NCI-H510A (cell line): ENCODE data around the gene CEP83.
"Not testable (repeated sequence)": the region's sequence is repeated elsewhere in the genome, so short reads cannot be mapped to it uniquely, and the experiment has no call there.

Source experiments
- DNase-seq: peaks from one replicate; lab custom pipeline; 2025; lab: John Stamatoyannopoulos, UW

Gene CEP83

DNA sequence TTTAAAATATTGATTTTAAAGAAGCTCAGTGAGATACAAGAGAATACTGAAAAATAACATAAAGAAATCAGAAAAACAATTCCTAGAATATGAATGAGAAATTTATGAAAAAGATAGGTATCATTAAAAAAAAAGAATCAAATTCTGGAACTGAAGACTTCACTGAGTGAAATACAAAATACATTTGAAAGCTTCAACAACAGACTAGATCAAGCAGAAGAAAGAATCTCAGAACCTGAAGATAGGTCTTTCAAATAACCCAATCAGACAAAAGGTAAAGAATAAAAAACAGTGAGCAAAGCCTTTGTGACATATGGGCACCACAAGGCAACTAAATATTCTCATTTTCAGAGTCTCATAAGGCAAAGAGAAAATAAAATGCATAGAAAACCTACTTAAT is 29.4 kb downstream of the CEP83 start:
- no peak for DNase-seq

DNA sequence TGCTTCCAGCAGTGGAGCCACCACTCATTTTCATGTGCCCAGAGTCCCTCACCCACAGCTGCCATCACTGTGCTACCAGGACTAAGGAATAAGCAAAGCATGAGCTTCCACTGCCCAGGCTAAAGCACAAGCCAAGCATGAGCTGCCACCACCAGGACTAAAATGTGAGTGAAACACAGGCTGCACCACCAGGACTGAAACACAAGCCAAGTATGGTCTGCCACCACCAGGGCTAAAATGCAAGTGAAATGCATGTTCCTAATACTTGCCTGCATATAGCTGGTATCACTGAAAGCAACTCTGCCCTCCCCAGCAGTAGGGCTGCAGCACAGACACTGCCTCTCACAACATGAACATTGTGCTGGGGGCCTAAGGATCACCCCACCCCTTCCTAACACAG is 30.0 kb downstream of the CEP83 start:
- no peak for DNase-seq

- DNase-seq: no peak
Measured at GRCh38 chr12:94429191-94429590, 30.5 kb downstream of the CEP83 start.

- DNase-seq: no peak
Measured at GRCh38 chr12:94427501-94428381, 31.9 kb downstream of the CEP83 start.

GRCh38 chr12:94426049-94426448 is 33.6 kb downstream of the CEP83 start:
- DNase-seq: no peak

- not testable (repeated sequence) for DNase-seq
Measured at GRCh38 chr12:94424830-94425229, 34.8 kb downstream of the CEP83 start.

DNA sequence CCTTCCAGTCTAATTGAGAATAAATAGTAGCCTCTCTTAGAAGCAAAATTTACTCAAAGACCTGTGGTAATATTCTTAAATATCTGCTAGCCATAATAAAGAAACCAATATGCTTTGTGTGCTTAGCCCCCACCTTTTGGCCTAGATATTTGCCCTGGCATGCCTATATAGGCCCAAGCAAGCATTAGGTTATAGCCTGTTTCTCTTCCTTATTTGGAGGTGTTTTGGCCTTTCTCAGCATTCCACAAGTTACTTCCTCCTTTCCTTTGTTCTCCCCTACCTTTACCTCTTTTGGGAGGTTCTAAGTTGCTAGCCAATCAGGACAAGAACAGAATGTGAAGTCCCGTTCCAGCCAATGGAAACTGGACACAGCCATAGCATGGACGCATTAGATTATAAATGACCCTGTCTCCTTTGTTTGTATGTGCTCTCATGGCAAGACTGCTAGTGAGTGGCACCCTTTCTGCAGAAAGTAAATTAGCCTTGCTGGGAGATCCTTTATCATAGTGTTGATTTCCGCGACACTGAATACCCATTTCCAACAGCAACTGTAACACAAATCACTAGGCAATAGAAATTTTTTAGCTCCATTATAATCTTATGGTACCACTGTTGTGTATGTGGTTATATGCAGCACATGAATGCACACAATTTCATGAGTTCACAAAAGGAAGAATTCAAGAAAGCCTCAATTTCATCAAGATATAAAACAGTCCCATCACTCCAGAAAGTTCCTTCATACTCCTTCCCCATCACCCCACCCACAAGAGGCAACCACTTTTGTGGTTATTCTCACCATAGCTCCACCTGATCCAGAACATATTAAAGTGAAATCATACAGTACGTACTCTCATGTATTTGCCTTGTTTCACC is 37.6 kb downstream of the CEP83 start:
- DNase-seq: no peak

DNA sequence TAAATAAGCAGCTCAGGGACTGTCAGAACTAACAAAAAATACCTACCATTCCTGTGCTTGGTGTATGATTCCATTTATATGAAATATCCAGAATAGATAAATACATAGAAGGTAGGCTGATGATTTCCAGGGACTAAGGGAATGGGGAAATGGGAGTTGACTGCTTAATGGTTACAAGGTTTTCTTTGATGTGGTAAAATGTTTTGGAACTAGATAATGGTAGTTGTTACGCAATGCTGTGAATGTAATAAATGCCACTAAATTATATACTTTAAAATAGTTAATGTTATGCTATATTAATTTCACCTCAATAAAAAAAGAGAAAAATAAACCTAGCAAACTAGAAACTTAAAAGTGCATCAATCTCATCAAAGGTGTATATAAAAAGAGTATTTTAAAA is 41.1 kb downstream of the CEP83 start:
- no peak for DNase-seq

DNA sequence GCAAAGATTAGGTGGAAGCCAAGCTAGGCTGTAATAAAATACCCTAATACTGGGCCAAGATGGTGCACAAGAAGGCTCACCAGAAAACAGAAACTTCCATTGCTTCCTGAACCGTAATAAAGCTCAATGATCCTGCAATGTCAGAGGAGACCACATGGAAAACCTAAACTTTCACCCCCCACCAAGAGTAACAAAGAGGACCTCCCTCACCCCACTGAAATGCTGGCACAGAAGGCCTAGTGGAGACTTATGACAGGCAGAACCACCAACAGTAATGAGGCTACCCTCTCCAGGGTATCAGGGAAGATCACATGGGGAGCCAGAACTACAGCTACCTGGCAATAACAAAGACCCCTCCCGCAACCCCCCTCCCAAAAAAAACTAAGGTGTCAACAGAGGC is 43.1 kb downstream of the CEP83 start:
- no peak for DNase-seq

DNA sequence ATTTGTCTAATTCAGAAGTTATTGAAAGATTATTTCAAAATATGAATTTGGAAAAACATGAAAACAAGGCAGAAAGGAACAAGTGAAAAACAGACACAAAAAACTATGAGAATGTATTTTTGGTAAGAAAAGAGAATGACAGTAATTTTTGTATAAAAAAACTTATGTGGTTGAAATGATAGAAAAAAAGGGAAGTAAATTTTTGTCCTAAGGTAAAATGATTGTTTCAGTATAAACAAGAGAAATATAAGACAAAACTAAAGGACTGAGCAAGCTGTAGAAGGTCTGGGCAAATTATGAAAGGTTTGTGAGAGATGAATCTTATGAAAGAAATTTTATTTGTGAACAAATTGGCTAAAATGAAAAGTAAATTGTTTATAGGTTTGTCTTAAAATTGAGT is 44.6 kb downstream of the CEP83 start:
- no peak for DNase-seq

DNA sequence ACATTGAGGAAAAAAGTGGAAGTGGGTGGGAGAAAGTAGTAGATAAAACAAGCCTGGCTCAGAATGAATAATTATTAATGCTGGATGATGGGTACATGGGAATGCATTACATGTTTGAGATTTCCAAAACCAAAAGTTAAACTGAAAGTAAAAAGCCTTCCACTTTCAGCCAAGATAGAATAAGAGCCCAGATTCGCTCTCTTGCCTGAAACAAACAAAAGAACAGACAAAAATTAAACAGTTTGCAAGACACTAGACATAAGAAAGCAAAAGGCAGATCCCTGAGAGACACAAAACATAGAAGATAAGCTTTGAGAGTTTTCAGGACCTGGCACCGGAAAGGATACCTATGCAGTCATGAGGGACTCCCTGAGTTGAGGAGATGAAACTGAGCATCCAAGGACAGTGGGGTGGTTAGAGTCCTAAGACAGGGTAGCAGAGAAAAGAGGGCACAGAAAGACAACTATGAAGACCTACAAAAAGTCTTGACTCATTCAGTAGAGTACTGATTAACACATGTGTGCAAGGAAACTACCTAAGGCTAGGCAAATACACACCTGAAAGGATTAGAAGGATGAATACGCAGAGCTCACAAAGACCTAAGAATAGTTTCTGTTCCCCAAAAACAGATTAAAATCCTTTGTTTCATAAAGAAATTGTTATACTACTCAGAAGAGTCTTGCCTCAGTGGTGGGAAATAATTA is 54.1 kb downstream of the CEP83 start:
- DNase-seq: no peak

DNA sequence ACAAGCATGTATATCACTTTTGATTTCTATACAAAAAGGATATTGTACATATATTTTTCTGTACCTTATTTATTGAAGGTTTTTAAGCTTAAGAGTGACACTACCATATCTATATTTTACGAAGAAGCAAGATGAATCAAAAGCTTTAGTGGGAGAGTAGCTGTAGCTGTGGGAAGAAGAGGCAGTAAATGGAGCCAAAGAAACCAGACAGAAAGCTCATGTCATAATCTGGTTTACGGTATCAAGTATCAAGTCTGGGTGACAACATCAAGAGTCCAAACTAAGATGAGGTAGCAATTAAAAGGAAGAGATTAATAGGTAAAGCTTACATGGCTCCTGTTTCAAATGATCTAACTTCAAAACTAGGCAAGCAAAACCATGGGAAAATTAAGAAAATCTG is 54.8 kb downstream of the CEP83 start:
- DNase-seq: no peak

GRCh38 chr12:94401326-94401725 is 58.3 kb downstream of the CEP83 start:
- DNase-seq: no peak

- not testable (repeated sequence) for DNase-seq
Measured at GRCh38 chr12:94398685-94399084, 61.0 kb downstream of the CEP83 start.

DNA sequence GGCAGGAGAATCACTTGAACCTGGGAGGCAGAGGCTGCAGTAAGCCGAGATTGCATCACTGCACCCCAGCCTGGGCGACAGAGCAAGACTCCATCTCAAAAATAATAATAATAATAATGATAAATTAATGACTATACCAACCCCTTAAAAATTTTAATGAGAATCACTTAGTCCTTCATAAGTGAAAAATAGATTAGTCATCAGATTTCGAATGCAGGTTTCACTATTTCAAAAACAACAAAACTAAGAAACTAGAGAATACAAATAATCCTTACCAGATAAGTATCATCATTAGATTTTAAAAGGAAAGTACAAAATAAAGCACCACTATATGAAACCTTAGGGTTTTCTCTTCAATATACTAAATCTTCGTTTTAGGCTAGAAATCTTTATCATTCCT is 62.3 kb downstream of the CEP83 start:
- DNase-seq: no peak

- not testable (repeated sequence) for DNase-seq
Measured at GRCh38 chr12:94396014-94396413, 63.7 kb downstream of the CEP83 start.

- DNase-seq: no peak
Measured at GRCh38 chr12:94390130-94390485, 69.6 kb downstream of the CEP83 start.

DNA sequence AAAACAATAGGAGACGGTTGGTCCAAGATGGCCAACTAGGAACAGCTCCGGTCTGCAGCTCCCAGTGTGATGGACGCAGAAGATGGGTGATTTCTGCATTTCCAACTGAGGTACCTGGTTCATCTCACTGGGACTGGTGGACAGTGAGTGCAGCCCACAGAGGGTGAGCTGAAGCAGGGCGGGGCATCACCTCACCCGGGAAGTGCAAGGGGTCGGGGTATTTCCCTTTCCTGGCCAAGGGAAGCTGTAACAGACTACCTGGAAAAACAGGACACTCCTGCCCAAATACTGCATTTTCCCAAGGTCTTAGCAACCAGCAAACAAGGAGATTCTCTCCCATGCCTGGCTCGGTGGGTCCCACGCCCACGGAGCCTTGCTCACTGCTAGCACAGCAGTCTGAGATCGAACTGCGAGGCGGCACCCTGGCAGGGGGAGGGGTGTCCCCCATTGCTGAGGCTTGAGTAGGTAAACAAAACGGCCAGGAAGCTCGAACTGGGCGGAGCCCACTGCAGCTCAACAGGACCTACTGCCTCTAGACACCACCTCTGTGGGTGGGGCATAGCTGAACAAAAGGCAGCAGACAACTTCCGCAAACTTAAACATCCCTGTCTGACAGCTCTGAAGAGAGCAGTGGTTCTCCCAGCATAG is 70.1 kb downstream of the CEP83 start:
- DNase-seq: peak; percentile 21

DNA sequence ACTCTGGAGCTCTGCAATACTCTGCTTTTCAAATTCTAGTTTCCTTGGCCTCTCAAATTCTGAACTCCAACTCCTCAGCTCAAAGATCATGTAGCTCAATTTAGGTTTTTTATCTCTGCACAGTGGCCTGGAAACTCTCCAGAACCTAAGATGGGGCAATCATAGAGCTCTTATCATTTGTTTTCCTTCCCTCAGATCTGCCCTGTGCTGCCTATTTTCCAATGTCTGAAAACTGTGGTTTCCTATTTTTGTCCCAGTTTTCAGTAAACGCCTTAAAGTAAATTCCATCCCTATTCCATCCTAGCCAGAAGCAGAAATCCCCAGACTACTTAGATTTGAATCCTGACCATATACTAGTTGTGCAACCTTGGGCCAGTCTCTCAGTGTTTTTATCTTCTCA is 73.2 kb downstream of the CEP83 start:
- DNase-seq: no peak

GRCh38 chr12:94384030-94384429 is 75.6 kb downstream of the CEP83 start:
- no peak for DNase-seq

DNA sequence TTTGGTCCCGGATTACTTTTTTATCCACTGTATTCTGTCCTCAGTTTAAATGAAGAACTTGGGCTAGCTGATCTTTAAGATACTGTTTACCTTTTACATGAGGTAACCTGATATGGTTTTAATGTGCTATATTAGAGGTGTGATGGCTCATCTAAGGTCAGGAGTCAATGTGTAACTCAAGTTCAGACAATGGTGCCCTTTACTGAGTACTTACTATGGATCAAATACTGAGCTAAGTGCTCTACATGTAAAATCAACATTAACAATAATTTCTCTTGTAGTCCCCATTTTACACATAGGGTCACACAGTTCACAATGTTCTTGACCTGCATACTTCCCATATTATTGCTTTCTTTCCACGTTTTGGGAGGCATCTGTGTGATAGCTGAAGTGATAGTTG is 79.2 kb downstream of the CEP83 start:
- DNase-seq: no peak

DNA sequence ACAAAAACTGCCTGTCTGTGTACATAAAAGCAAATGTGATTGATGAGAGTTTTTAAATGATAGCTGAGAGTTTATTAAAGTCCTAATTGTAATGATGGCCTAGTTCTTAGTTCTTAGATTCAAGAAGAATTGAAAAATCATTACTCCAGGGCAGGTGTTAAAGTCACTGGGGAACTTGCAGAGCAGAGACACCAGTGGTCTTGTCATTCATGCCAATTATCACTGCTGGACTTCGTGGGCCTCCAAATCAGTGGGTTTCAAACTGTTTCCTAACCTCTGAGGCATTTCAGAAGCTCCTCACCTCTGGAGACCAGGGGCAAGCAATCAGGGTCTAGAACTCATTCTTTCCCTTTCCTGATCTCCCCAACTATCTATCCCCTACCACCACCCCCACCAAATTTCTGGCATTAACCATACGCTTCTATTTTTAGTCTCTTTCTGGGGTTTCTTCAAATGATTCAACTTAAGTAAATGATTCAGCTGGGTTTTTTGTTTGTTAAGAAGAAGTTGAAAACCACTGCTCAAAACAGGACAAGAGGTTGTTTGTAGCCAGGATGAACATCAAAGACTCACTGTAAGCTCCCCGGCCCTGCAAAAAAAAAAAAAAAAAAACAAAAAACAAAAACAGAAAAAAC is 80.1 kb downstream of the CEP83 start:
- DNase-seq: no peak
